ACC112 (cell line): Measurements from ENCODE around the gene POLG.
A peak's percentile ranks its signal among the peaks of the same experiment; 100 is the strongest.
"Not testable (repeated sequence)": the region's sequence is repeated elsewhere in the genome, so short reads cannot be mapped to it uniquely, and the experiment has no call there.

Experiments
- H2AFZ ChIP-seq: fragments of 200-600 bp; sonication (generic); one replicate; pipeline ENCODE4 v1.6.0; 2017; ENCODE audit warnings: antibody characterized with exemption, low read length; ENCODE audit not compliant: unreplicated experiment
- H3K27ac ChIP-seq: fragments of 200-600 bp; sonication (generic); 2 replicates; pipeline ENCODE4 v1.5.1; 2014; ENCODE audit warnings: low read depth, mild to moderate bottlenecking, antibody characterized with exemption, low read length, moderate library complexity
- H3K27me3 ChIP-seq: fragments of 200-600 bp; sonication (generic); 2 replicates; pipeline ENCODE4 v1.6.1; 2014; ENCODE audit warnings: mild to moderate bottlenecking, antibody characterized with exemption, low read length, moderate library complexity, mixed read lengths; ENCODE audit not compliant: insufficient read depth
- H3K36me3 ChIP-seq: fragments of 200-600 bp; sonication (generic); 2 replicates; pipeline ENCODE4 v1.6.1; 2016; ENCODE audit warnings: mild to moderate bottlenecking, antibody characterized with exemption, low read length, moderate library complexity, mixed read lengths; ENCODE audit not compliant: insufficient read depth
- H3K4me1 ChIP-seq: fragments of 200-600 bp; sonication (generic); one replicate; pipeline ENCODE4 v1.6.1; 2016; ENCODE audit warnings: low read length, mixed read lengths; ENCODE audit not compliant: insufficient read depth, unreplicated experiment, control insufficient read depth
- H3K4me3 ChIP-seq: fragments of 200-600 bp; sonication (generic); 2 replicates; pipeline ENCODE4 v1.5.1; 2014; ENCODE audit warnings: mild to moderate bottlenecking, low read depth, low read length
- H3K79me2 ChIP-seq: fragments of 200-600 bp; sonication (generic); one replicate; pipeline ENCODE4 v1.6.0; 2016; ENCODE audit warnings: low read length; ENCODE audit not compliant: control insufficient read depth, unreplicated experiment, insufficient read depth

POLG gene

DNA sequence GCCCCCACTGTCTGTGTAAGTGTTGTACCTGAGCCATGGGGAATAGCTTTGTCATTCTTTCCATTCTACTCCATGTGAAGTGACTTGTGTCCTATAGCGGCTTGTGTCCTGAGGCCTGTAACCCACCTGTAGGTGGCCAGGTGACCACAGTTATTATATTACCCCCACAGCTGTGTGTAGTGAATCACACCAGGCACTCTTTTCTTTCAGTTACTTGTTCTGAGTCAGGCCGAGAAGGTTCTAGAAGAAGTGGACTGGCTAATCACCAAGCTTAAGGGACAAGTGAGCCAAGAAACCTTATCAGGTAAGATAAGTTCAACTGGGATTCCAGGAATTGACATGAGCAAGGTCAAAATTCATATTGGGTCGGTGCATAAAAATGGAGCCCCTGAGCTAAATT lies 29.2 kb downstream of the POLG start:
- H3K27me3 ChIP-seq, result no peaks in the 10 kb centered on the region
- no peak overlapping the region for H2AFZ ChIP-seq
- H3K4me3 ChIP-seq, result no peak overlapping the region
- peaks cover 12% of the 10 kb centered on the region for H3K4me1 ChIP-seq
- no peaks in the 10 kb centered on the region for H3K79me2 ChIP-seq
- H3K27ac ChIP-seq, result no peak overlapping the region
- H3K36me3 ChIP-seq, result peaks cover 56% of the 10 kb centered on the region

DNA sequence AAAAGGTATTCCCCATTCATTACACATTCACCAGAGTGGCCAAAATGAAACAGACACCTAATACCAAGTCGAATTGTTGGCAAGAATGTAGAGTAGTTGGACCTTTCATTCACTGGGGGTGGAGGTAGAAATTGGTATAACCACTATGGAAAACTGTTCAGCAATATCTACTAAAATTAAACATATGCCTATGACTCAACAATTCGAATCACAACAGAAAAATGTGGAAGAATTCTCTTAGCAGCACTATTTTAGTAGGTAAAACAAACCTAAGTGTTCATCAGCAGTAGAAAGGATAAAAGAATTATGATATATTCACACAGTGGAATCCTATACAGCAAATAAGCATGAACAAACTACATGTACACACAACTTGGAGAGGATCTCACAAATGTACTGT lies 30.6 kb downstream of the POLG start:
- Histone ChIP-seq H3K4me1 (peaks cover 12% of the 10 kb centered on the region), H3K79me2 (no peaks in the 10 kb centered on the region), H3K4me3 (no peak overlapping the region), H3K36me3 (peaks cover 45% of the 10 kb centered on the region), H3K27ac (no peak overlapping the region), H2AFZ (no peak overlapping the region), H3K27me3 (no peaks in the 10 kb centered on the region)

GRCh38 chr15:89301304-89302089 lies 33.1 kb downstream of the POLG start:
- Histone ChIP-seq H3K4me3 (no peak overlapping the region), H3K36me3 (peaks cover 44% of the 10 kb centered on the region), H3K79me2 (no peaks in the 10 kb centered on the region), H3K27ac (no peak overlapping the region), H2AFZ (no peak overlapping the region), H3K4me1 (no peaks in the 10 kb centered on the region), H3K27me3 (no peaks in the 10 kb centered on the region)

DNA sequence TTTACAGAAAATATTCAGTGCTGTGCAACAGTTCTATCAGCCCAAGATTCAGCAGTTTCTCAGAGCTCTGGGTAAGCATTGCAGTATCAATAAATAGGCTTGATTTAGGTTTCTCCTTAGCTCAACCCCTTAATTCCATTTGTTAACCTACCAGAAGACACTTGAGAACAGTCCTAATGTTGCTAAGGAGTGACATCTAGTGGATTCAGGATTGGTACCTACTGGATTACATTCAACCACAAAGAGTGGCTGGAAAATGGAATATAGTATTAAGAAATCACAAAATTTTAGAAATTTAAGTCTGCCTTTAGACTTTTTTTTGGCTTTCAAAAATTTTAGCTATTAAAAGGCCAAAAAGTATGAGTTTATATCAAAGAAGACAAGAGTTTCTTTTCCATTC lies 34.7 kb downstream of the POLG start:
- Histone ChIP-seq H3K79me2 (no peaks in the 10 kb centered on the region), H3K4me1 (no peaks in the 10 kb centered on the region), H3K27ac (no peak overlapping the region), H3K4me3 (no peak overlapping the region), H2AFZ (no peak overlapping the region), H3K27me3 (no peaks in the 10 kb centered on the region), H3K36me3 (peaks cover 35% of the 10 kb centered on the region)

GRCh38 chr15:89293012-89293411 lies 41.6 kb downstream of the POLG start:
- Histone ChIP-seq H3K27ac (no peak overlapping the region), H3K4me1 (no peaks in the 10 kb centered on the region), H3K79me2 (no peaks in the 10 kb centered on the region), H3K27me3 (no peaks in the 10 kb centered on the region), H3K36me3 (peaks cover 14% of the 10 kb centered on the region), H2AFZ (no peak overlapping the region), H3K4me3 (no peak overlapping the region)

GRCh38 chr15:89291934-89292438 lies 42.6 kb downstream of the POLG start:
- Histone ChIP-seq H2AFZ (no peak overlapping the region), H3K36me3 (peaks cover 14% of the 10 kb centered on the region), H3K27ac (no peak overlapping the region), H3K79me2 (no peaks in the 10 kb centered on the region), H3K27me3 (no peaks in the 10 kb centered on the region), H3K4me3 (no peak overlapping the region), H3K4me1 (no peaks in the 10 kb centered on the region)

GRCh38 chr15:89283201-89283600 lies 51.4 kb downstream of the POLG start:
- Histone ChIP-seq H3K27ac (no peak overlapping the region), H2AFZ (no peak overlapping the region), H3K36me3 (peaks cover 34% of the 10 kb centered on the region), H3K4me1 (peaks cover 9% of the 10 kb centered on the region), H3K4me3 (no peak overlapping the region), H3K79me2 (no peaks in the 10 kb centered on the region), H3K27me3 (no peaks in the 10 kb centered on the region)

GRCh38 chr15:89282631-89283030 lies 52.0 kb downstream of the POLG start:
- Histone ChIP-seq H2AFZ (no peak overlapping the region), H3K27me3 (no peaks in the 10 kb centered on the region), H3K27ac (no peak overlapping the region), H3K79me2 (no peaks in the 10 kb centered on the region), H3K4me1 (peaks cover 12% of the 10 kb centered on the region), H3K4me3 (no peak overlapping the region), H3K36me3 (peaks cover 34% of the 10 kb centered on the region)

DNA sequence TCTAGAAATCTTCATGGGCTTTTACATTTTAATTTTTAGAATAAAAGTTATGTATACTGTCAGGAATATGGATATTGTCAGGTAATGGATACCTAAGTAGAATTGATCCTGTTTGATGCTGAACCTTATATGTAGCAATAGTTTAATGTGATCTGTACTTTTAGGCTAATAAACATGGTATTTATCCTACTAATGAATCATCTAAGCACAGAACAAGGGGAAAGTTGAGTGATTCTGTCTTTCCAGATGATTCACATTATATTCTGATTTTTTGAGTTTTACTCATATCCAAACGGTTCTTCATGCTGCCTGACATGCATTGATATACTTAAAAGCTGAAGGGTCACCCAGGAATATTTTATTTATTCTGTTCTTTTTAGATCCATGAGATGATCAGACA lies 56.3 kb downstream of the POLG start:
- Histone ChIP-seq H3K36me3 (peaks cover 21% of the 10 kb centered on the region), H3K4me1 (peaks cover 12% of the 10 kb centered on the region), H2AFZ (no peak overlapping the region), H3K27me3 (no peaks in the 10 kb centered on the region), H3K27ac (peak overlapping the region; percentile 40), H3K79me2 (no peaks in the 10 kb centered on the region), H3K4me3 (no peak overlapping the region)

GRCh38 chr15:89277281-89277680 lies 57.3 kb downstream of the POLG start:
- H2AFZ ChIP-seq, H3K79me2 ChIP-seq, H3K4me3 ChIP-seq, H3K27me3 ChIP-seq, H3K27ac ChIP-seq: not testable (repeated sequence)
- H3K36me3 ChIP-seq, result peaks cover 13% of the 10 kb centered on the region
- peaks cover 12% of the 10 kb centered on the region for H3K4me1 ChIP-seq
